SU-DHL-6 (cell line): ENCODE results near the gene PASK.

Experiments used
- CTCF ChIP-seq: fragments of 200-600 bp; sonication (generic); IDR thresholded peaks from one replicate; pipeline ENCODE4 v1.5.1; 2017; ENCODE audit warnings: antibody characterized with exemption, mild to moderate bottlenecking, low read length, moderate library complexity; ENCODE audit not compliant: insufficient read depth, poor library complexity, severe bottlenecking
- EZH2phosphoT487 ChIP-seq: fragments of 200-600 bp; sonication (generic), shearing (Covaris generic); conservative IDR thresholded peaks from 2 replicates; pipeline ENCODE4 v1.6.1; 2018; ENCODE audit warnings: mild to moderate bottlenecking, antibody characterized with exemption, low read length, moderate library complexity, mixed read lengths

DNA sequence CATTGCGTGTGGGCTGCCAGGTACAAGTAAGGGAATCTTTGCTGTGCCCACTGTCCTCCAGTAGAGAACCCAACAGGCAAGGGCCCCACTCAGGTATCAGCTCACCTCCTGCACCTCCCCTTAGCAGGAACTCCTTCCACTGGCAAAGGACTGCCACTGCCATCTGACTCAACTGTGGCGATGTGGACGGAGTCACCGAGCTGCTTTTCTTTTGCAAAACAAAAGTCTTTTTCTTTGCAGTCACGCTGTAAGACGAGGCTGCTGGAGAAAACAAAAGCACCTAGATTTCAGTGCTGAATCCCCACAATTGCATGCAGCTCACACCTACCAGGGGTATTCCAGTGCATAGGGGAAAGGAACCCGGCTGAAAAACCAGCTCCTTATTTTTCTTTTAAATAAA is 55.1 kb downstream of the PASK start:
- TF ChIP-seq CTCF, result no peak
- TF ChIP-seq EZH2phosphoT487, result no peak
